ENCODE results near the gene PHC3.
"Not testable (repeated sequence)": the region's sequence is repeated elsewhere in the genome, so short reads cannot be mapped to it uniquely, and the experiment has no call there.

PHC3 gene

GRCh38 chr3:170130532-170130931, 51.0 kb downstream of the PHC3 start:
- no peak for DNase-seq (ENCODE audit: low spot score)

GRCh38 chr3:170128977-170129431, 52.5 kb downstream of the PHC3 start:
- no peak for DNase-seq (ENCODE audit: low spot score)

- peak; percentile 22 for DNase-seq (ENCODE audit: low spot score)
These were observed 53.1 kb downstream of the PHC3 start for GRCh38 chr3:170128259-170128976.

GRCh38 chr3:170117134-170117533, 64.4 kb downstream of the PHC3 start:
- DNase-seq (ENCODE audit: low spot score) = no peak

GRCh38 chr3:170114165-170114564, 67.4 kb downstream of the PHC3 start:
- DNase-seq (ENCODE audit: low spot score) = not testable (repeated sequence)

- no peak for DNase-seq (ENCODE audit: low spot score)
These were observed 70.3 kb downstream of the PHC3 start for GRCh38 chr3:170111147-170111771.

- DNase-seq (ENCODE audit: low spot score) = no peak
These were observed 71.8 kb downstream of the PHC3 start for GRCh38 chr3:170109579-170110293.

- DNase-seq (ENCODE audit: low spot score) = no peak
These were observed 72.6 kb downstream of the PHC3 start for GRCh38 chr3:170108955-170109354.

GRCh38 chr3:170107941-170108340, 73.6 kb downstream of the PHC3 start:
- no peak for DNase-seq (ENCODE audit: low spot score)

- DNase-seq (ENCODE audit: low spot score) = no peak
These were observed 79.1 kb downstream of the PHC3 start for GRCh38 chr3:170102431-170102830.

- no peak for DNase-seq (ENCODE audit: low spot score)
These were observed 80.6 kb downstream of the PHC3 start for GRCh38 chr3:170100944-170101343.

- no peak for DNase-seq (ENCODE audit: low spot score)
These were observed 82.8 kb downstream of the PHC3 start for GRCh38 chr3:170098753-170099152.

GRCh38 chr3:170096342-170096741, 85.2 kb downstream of the PHC3 start:
- no peak for DNase-seq (ENCODE audit: low spot score)

GRCh38 chr3:170095771-170096170, 85.8 kb downstream of the PHC3 start:
- DNase-seq (ENCODE audit: low spot score) = no peak

- no peak for DNase-seq (ENCODE audit: low spot score)
These were observed 88.6 kb downstream of the PHC3 start for GRCh38 chr3:170092907-170093306.

- DNase-seq (ENCODE audit: low spot score) = no peak
These were observed 90.9 kb downstream of the PHC3 start for GRCh38 chr3:170090601-170090981.

- no peak for DNase-seq (ENCODE audit: low spot score)
These were observed 91.5 kb downstream of the PHC3 start for GRCh38 chr3:170089862-170090600.

GRCh38 chr3:170085396-170085795, 96.1 kb downstream of the PHC3 start:
- no peak for DNase-seq (ENCODE audit: low spot score)

- no peak for DNase-seq (ENCODE audit: low spot score)
These were observed 98.2 kb downstream of the PHC3 start for GRCh38 chr3:170083343-170083742.

- DNase-seq (ENCODE audit: low spot score) = no peak
These were observed 100.3 kb downstream of the PHC3 start for GRCh38 chr3:170081079-170081741.

GRCh38 chr3:170080605-170081004, 100.9 kb downstream of the PHC3 start:
- DNase-seq (ENCODE audit: low spot score) = no peak
